Tibial artery (tissue), 4 donors: Measurements from ENCODE around the gene CD207.

Experiments
- DNase-seq, 2 donors: peaks; one replicate each; pipeline ENCODE4 v3.0.0-alpha.2; 2019
- H3K27ac ChIP-seq, 2 donors: fragments of 200-600 bp; sonication (generic) in 1 of 2; 1 replicate in 1 of 2; 2 replicates in 1 of 2; pipeline ENCODE4 v1.5.1; 2018 to 2019; ENCODE audit warnings: mild to moderate bottlenecking in 1 of 2
- H3K27me3 ChIP-seq, 2 donors: fragments of 200-600 bp; sonication (generic) in 1 of 2; one replicate each; pipeline versions ENCODE4 v1.5.1 to v1.6.0; 2016 to 2019
- H3K36me3 ChIP-seq, 3 donors: fragments of 200-600 bp; sonication (generic) in 2 of 3; one replicate each; pipeline ENCODE4 v1.5.1; 2016 to 2019; ENCODE audit warnings: mild to moderate bottlenecking in 2 of 3
- H3K4me1 ChIP-seq, 4 donors: fragments of 200-600 bp; sonication (generic) in 2 of 4; 1 replicate in 3 of 4; 2 replicates in 1 of 4; pipeline ENCODE4 v1.5.1; 2016 to 2019
- H3K4me3 ChIP-seq, 2 donors: fragments of 200-600 bp; sonication (generic) in 1 of 2; 1 replicate in 1 of 2; 2 replicates in 1 of 2; pipeline ENCODE4 v1.5.1; 2018 to 2019; ENCODE audit warnings: mild to moderate bottlenecking in 2 of 2
- H3K9me3 ChIP-seq, 3 donors: fragments of 200-600 bp; sonication (generic) in 1 of 3; one replicate each; pipeline ENCODE4 v1.5.1; 2016 to 2019
- intact Hi-C: fragments of 100-400 bp; cut with DNase I; formaldehyde crosslinking; loops from one replicate; pipeline ENCODE4 v1.15.0; 2023; ENCODE audit warnings: low total_unique reads
- TF ChIP-seq, protein P1 (sequence below), 2 experiments: fragments of 200-600 bp in 1 of 2; fragments of 450-650 bp in 1 of 2; IDR thresholded peaks; one replicate each; pipeline ENCODE4 v1.5.1; 2017 to 2019; ENCODE audit warnings: antibody characterized with exemption in 2 of 2, mild to moderate bottlenecking in 1 of 2, moderate library complexity in 1 of 2

Gene CD207

DNA sequence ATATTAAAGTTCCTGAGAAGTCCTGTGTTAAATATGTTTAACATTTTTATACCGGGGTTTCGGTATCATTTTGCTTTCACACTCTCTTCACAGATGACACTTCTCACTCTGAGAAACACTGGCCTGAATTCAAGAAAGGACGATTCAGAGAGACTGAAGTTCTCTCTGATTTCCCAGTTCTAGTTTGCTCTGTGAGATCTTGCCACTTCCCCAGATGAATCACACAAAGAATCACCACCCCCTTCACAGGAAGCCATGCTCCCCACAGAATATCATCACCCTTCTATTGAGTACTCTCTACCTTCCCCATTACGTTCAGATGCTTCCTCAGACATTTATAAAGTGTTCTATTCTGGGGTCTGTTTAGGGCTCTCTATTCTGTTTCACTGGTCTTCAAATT, 16.1 kb upstream of the CD207 start:
- H3K27me3 ChIP-seq = no peaks in the 10 kb centered on the region
- no peaks in the 10 kb centered on the region for H3K4me1 ChIP-seq
- H3K27ac ChIP-seq = no peak overlapping the region
- DNase-seq = no peak
- TF ChIP-seq, protein P1, sequence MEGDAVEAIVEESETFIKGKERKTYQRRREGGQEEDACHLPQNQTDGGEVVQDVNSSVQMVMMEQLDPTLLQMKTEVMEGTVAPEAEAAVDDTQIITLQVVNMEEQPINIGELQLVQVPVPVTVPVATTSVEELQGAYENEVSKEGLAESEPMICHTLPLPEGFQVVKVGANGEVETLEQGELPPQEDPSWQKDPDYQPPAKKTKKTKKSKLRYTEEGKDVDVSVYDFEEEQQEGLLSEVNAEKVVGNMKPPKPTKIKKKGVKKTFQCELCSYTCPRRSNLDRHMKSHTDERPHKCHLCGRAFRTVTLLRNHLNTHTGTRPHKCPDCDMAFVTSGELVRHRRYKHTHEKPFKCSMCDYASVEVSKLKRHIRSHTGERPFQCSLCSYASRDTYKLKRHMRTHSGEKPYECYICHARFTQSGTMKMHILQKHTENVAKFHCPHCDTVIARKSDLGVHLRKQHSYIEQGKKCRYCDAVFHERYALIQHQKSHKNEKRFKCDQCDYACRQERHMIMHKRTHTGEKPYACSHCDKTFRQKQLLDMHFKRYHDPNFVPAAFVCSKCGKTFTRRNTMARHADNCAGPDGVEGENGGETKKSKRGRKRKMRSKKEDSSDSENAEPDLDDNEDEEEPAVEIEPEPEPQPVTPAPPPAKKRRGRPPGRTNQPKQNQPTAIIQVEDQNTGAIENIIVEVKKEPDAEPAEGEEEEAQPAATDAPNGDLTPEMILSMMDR (IDR thresholded peaks at IDR 0.05) = no peak
- no peaks in the 10 kb centered on the region for H3K9me3 ChIP-seq
- no peak overlapping the region for H3K4me3 ChIP-seq
- intact Hi-C loops = no loop called here
- H3K36me3 ChIP-seq = no peaks in the 10 kb centered on the region

DNA sequence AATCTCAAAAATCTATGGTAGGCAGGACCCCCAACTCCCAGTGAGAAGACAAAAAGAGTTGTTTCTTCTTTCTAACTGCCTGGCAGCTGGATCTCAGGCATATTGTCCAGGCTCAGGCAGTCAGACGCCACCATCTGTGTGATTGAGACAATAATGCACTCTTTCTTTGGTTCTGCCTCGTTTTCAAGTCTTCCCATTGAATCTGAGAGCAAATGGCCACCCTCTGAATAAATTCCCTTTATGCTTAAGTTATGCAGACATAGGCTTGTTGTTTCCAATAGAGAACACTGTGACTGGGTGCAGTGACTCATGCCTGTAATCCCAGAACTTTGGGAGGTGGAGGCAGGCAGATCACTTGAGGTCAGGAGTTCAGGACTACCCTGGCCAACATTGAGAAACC, 15.3 kb upstream of the CD207 start:
- TF ChIP-seq, protein P1 (IDR thresholded peaks at IDR 0.05) = no peak
- DNase-seq = no peak
- no peak overlapping the region for H3K27ac ChIP-seq
- H3K9me3 ChIP-seq = no peaks in the 10 kb centered on the region
- no peaks in the 10 kb centered on the region for H3K4me1 ChIP-seq
- intact Hi-C loops = no loop called here
- H3K4me3 ChIP-seq = no peak overlapping the region
- no peaks in the 10 kb centered on the region for H3K27me3 ChIP-seq
- no peaks in the 10 kb centered on the region for H3K36me3 ChIP-seq

DNA sequence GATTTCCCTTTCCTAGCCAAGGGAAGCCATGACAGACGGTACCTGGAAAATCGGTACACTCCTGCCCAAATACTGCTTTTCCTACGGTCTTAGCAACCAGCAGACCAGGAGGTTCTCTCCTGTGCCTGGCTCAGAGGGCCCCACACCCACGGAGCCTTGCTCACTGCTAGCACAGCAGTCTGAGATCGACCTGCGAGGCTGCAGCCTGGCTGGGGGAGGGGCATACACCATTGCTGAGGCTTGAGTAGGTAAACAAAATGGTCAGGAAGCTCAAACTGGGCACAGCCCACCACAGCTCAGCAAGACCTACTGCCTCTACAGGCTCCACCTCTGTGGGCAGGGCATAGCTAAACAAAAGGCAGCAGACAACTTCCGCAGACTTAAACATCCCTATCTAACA, 6.8 kb upstream of the CD207 start:
- H3K9me3 ChIP-seq = no peaks in the 10 kb centered on the region
- intact Hi-C loops = no loop called here

DNA sequence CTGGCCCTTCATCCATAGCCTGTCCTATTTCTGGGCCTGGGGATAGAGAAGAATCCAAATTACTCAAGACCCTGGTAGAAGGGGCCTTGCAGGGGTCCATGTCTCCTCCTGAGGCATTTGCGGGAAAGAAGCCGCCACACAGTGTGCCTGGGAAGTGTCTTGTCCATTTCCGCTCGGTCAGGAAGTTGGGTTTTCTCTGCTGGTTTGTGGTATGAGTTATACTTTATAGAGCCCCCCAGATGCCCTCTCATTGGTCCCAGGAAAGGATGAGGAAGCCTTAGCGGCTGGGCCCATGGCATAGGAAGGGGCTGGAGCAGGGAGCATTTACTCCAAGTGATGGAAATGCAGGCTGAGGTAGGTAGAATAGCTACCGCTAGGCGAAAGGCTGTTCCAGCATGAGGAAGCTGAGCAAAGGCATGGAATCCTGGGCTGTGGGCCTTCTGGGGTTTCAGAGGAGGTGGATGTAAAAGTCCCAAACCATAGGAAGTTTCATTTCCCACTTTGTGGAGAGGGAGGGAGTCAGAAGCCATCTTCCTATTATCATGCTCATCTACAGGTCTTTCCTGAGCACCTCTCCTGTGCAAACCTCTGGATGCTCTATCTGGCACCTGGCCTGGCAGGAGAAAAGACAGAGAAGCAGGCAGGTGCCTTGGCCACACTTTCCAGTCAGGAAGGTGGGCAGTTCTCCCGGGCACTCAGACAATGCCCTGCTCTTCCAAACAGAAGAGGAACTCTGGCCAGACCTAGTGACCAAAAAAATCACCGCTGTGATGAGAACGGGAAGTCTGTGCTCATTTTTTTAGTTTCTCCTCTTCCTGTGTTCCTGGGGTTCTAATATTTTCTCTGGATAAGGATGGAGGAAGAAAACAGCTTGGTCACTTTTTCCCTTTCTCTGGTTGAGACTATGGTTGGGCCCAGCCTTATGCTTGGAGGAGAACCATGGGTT, 2.6 kb upstream of the CD207 start:
- DNase-seq = no peak
- Histone ChIP-seq H3K27me3 (peaks cover 0 to 9% of the 10 kb centered on the region in 2 donors), H3K27ac (no peak overlapping the region), H3K4me1 (no peaks in the 10 kb centered on the region), H3K36me3 (no peaks in the 10 kb centered on the region), H3K9me3 (no peaks in the 10 kb centered on the region), H3K4me3 (no peak overlapping the region)
- intact Hi-C loops = no loop called here
- TF ChIP-seq, protein P1 (IDR thresholded peaks at IDR 0.05) = no peak

More for the DNA sequence above, 6.8 kb upstream of the CD207 start:
- Histone ChIP-seq H3K36me3 (no peaks in the 10 kb centered on the region), H3K4me3 (no peak overlapping the region), H3K27ac (no peak overlapping the region), H3K27me3 (peaks cover 0 to 9% of the 10 kb centered on the region in 2 donors), H3K4me1 (no peaks in the 10 kb centered on the region)
- DNase-seq = no peak
- TF ChIP-seq, protein P1 (IDR thresholded peaks at IDR 0.05) = no peak

DNA sequence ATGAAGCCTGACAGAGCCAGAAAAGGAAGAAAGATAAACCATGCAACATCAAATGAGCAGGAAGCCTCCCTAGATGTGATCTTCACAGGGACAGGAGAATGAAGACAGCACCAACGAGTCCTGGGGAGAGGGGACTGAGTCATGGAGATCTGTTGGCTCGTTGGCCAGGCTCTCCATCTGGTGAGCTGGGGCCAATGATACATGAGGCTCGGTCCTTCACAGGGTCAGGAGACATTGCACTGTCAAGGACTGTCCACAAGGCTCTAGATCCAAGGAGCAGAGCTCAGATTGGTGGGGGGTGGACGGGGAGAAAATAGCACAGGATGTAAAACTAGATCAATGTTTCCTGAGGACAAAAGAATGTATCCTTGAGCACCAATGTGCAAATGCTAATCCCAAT, 735 bp downstream of the CD207 start:
- intact Hi-C loops = no loop called here
- Histone ChIP-seq H3K36me3 (no peaks in the 10 kb centered on the region), H3K27ac (no peak overlapping the region), H3K4me3 (no peak overlapping the region), H3K27me3 (no peaks in the 10 kb centered on the region), H3K9me3 (no peaks in the 10 kb centered on the region), H3K4me1 (peaks cover 0 to 11% (median 2%) of the 10 kb centered on the region in 4 donors)
- TF ChIP-seq, protein P1 (IDR thresholded peaks at IDR 0.05) = no peak
- DNase-seq = no peak
